ENCODE results near the gene CLCC1. TPM values are rescaled to one million over a fixed set of nuclear protein-coding genes. Genes with fewer than 3 reads are reported as not detected.

Gene CLCC1
- total and polyA plus RNA-seq, 2 donors from 2014 or later: 10.7 to 32.1 TPM

- DNase-seq (peak in 2 of 5 donors; percentile 24 to 67), FAIRE-seq (no peak)
- intact Hi-C loops (cut with DNase I): no loop called here
Measured at GRCh38 chr1:108962681-108963051, 618 bp downstream of the CLCC1 start.

GRCh38 chr1:108961752-108962486 is 1.4 kb downstream of the CLCC1 start:
- no peaks in the 10 kb centered on the region for H3K9me3 ChIP-seq (ENCODE audit: control insufficient read depth in 2 of 3, insufficient read depth in 1 of 3, low read length in 3 of 3)
- FAIRE-seq (no peak), DNase-seq (no peak)
- intact Hi-C loops (cut with DNase I): no loop called here
- peaks cover 0 to 3% (median 0%) of the 10 kb centered on the region in 3 donors for H3K4me1 ChIP-seq (ENCODE audit: control insufficient read depth in 2 of 3, insufficient read depth in 2 of 3, low read depth in 1 of 3, low read length in 3 of 3)
- H3K9ac ChIP-seq (ENCODE audit: low read length in 3 of 3): peak overlapping the region in 1 of 3 donors; percentile 68
- no peak for TF ChIP-seq CTCF (IDR thresholded peaks at IDR 0.05; ENCODE audit: borderline replicate concordance, extremely low read depth, insufficient read depth)
- H3K4me3 ChIP-seq (ENCODE audit: low read length in 3 of 3): peak overlapping the region in 2 of 3 donors; percentile 72 to 89
- no peaks in the 10 kb centered on the region for H3K27me3 ChIP-seq (ENCODE audit: control insufficient read depth, insufficient read depth, low read length)
- no peak overlapping the region for H3K27ac ChIP-seq (ENCODE audit: low read depth in 2 of 2, low read length in 2 of 2)
- H3K36me3 ChIP-seq (ENCODE audit: control insufficient read depth in 2 of 3, insufficient read depth in 3 of 3, low read length in 3 of 3): peaks cover 0 to 2% (median 0%) of the 10 kb centered on the region in 3 donors

More at GRCh38 chr1:108962681-108963051, 618 bp downstream of the CLCC1 start:
- no peaks in the 10 kb centered on the region for H3K27me3 ChIP-seq (ENCODE audit: control insufficient read depth, insufficient read depth, low read length)
- peaks cover 0 to 2% (median 0%) of the 10 kb centered on the region in 3 donors for H3K36me3 ChIP-seq (ENCODE audit: control insufficient read depth in 2 of 3, insufficient read depth in 3 of 3, low read length in 3 of 3)
- peaks cover 0 to 3% (median 0%) of the 10 kb centered on the region in 3 donors for H3K4me1 ChIP-seq (ENCODE audit: control insufficient read depth in 2 of 3, insufficient read depth in 2 of 3, low read depth in 1 of 3, low read length in 3 of 3)
- no peak for TF ChIP-seq CTCF (IDR thresholded peaks at IDR 0.05; ENCODE audit: borderline replicate concordance, extremely low read depth, insufficient read depth)
- peak overlapping the region; percentile 68 to 94 (median 71) for H3K9ac ChIP-seq (ENCODE audit: low read length in 3 of 3)
- H3K9me3 ChIP-seq (ENCODE audit: control insufficient read depth in 2 of 3, insufficient read depth in 1 of 3, low read length in 3 of 3): no peaks in the 10 kb centered on the region
- peak overlapping the region; percentile 72 to 89 (median 76) for H3K4me3 ChIP-seq (ENCODE audit: low read length in 3 of 3)
- peak overlapping the region; percentile 93 to 96 for H3K27ac ChIP-seq (ENCODE audit: low read depth in 2 of 2, low read length in 2 of 2)

- Histone ChIP-seq H3K4me3 (ENCODE audit: low read length in 3 of 3) (no peak overlapping the region), H3K4me1 (ENCODE audit: control insufficient read depth in 2 of 3, insufficient read depth in 2 of 3, low read depth in 1 of 3, low read length in 3 of 3) (peaks cover 0 to 3% (median 0%) of the 10 kb centered on the region in 3 donors), H3K27ac (ENCODE audit: low read depth in 2 of 2, low read length in 2 of 2) (no peak overlapping the region), H3K9me3 (ENCODE audit: control insufficient read depth in 2 of 3, insufficient read depth in 1 of 3, low read length in 3 of 3) (no peaks in the 10 kb centered on the region), H3K27me3 (ENCODE audit: control insufficient read depth, insufficient read depth, low read length) (no peaks in the 10 kb centered on the region), H3K9ac (ENCODE audit: low read length in 3 of 3) (no peak overlapping the region), H3K36me3 (ENCODE audit: control insufficient read depth in 2 of 3, insufficient read depth in 3 of 3, low read length in 3 of 3) (peaks cover 0 to 2% (median 0%) of the 10 kb centered on the region in 3 donors)
- no peak for DNase-seq
- FAIRE-seq: no peak
- intact Hi-C loops (cut with DNase I): no loop called here
- no peak for TF ChIP-seq CTCF (IDR thresholded peaks at IDR 0.05; ENCODE audit: borderline replicate concordance, extremely low read depth, insufficient read depth)
Measured at GRCh38 chr1:108961198-108961597, 2.1 kb downstream of the CLCC1 start.

All from kidney (tissue), 14 donors.